ENCODE data around the gene BOD1. TPM values are rescaled to one million over a fixed set of nuclear protein-coding genes. Genes with fewer than 3 reads are reported as not detected.
"Not testable (repeated sequence)": the region's sequence is repeated elsewhere in the genome, so short reads cannot be mapped to it uniquely, and the experiment has no call there.

The BOD1 gene
- total RNA-seq, 2 experiments from 2014 or later = 14.3 to 15.9 TPM

DNA sequence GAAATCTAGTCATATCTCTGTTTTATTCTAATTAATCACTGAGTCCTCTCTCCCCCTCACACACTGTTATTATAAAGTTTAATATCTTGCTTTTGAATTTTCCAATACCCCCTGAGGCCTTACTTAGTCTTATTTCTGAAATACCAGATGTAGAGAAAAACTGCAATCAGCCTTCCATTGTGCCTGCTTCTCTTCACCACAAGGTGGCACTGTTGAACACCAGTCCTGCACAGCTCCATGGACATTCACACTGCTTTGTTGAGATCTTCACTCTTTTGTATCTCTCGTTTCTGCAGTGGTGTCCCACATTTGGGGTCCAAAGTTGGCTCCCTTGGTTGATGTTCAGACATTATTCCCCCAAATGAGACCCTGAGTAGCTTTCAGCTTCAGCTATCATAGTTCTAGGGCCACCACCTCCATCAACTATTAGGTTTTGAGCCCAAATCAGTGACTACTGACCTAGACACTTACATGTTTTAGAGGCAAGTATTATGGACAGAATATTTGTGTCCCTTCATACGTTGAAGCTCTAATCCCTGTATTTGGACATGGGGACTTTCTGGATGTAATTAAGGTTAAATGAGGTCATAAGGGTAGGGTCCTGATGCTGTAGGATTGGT, 24.3 kb downstream of the BOD1 start:
- H3K36me3 Mint-ChIP-seq (ENCODE audit: low read depth) = peaks cover 12% of the 10 kb centered on the region
- ChIA-PET CTCF (interaction anchor here (1.1 to 2.2 kb wide), 7 partner anchors 10 to 720 kb away, joined by 3 to 12 read pairs (median 5); no protein-coding TSS in a partner anchor), POLR2A (no interaction called here)
- no peaks in the 10 kb centered on the region for H3K4me1 Mint-ChIP-seq
- DNase-seq = peak; percentile 25
- H3K9me3 Mint-ChIP-seq = peaks cover 36% of the 10 kb centered on the region
- peaks cover 5% of the 10 kb centered on the region for H3K27me3 Mint-ChIP-seq
- H3K4me3 Mint-ChIP-seq = no peak overlapping the region
- H3K27ac Mint-ChIP-seq = no peak overlapping the region

DNA sequence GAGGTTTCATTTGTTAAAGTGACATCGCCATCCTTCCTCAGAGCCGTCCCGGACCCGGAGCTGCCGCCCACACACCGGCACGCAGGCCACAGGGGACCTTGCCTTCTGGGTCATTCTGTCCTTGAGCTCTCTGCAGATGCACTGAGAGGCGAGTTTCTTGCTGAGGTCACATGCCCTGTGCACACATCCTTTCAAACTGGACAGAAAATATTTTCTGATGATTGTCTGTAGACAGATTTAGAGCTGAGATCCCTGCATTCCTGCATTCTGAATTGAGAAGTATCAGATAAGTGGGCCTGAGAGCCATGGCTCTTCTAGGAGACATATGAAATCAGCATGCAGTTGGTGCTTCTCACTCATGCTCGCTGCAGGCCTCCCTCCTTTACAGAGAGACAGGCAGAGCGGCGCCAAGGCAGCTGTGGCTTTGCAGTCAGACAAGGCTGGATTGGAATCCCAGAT, 25.4 kb downstream of the BOD1 start:
- Mint-ChIP-seq H3K9me3 (peaks cover 36% of the 10 kb centered on the region), H3K4me3 (no peak overlapping the region), H3K4me1 (no peaks in the 10 kb centered on the region), H3K27me3 (peaks cover 5% of the 10 kb centered on the region), H3K27ac (no peak overlapping the region), H3K36me3 (ENCODE audit: low read depth) (peaks cover 12% of the 10 kb centered on the region)
- no peak for DNase-seq
- ChIA-PET POLR2A (no interaction called here), CTCF (interaction anchor here (1.1 to 2.2 kb wide), 6 partner anchors 11 to 721 kb away, joined by 3 to 12 read pairs (median 6); no protein-coding TSS in a partner anchor)

DNA sequence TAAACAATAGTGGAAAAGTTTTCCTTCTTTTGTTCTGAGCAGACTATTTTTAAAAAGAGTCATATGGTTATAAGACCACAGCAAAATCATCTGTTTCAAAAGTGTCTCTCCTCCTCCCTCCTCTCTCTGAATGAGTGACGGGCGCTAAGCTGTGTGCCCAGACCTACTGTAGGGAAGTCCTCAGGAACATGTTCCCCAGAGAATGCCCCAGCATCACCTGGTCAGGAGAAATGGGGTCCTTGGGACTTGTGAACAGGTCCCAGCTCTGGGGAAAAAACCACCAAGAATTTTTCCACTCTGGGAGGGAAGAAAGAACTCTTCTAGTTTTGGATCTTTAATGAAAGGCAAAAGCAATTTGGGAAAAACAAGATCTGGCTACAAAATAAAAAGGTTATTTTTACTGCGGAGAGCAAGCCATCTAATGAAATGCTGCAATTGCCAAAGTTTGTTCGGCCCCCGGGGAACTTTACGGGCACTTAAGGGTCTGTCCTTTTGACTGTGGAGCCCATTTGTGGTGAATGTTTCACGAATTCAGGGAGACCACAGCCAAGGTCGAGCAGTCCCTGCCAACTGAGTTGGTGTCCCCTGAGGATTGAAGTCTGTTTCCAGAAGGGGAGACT, 25.9 kb downstream of the BOD1 start:
- Mint-ChIP-seq H3K4me3 (no peak overlapping the region), H3K27me3 (peaks cover 5% of the 10 kb centered on the region), H3K36me3 (ENCODE audit: low read depth) (peaks cover 12% of the 10 kb centered on the region), H3K4me1 (no peaks in the 10 kb centered on the region), H3K9me3 (peaks cover 38% of the 10 kb centered on the region), H3K27ac (no peak overlapping the region)
- POLR2A ChIA-PET = no interaction called here
- no peak for DNase-seq
- CTCF ChIA-PET = interaction anchor here (1.1 kb wide), 1 partner anchor 20 kb away, joined by 3 read pairs; no protein-coding TSS in a partner anchor

DNA sequence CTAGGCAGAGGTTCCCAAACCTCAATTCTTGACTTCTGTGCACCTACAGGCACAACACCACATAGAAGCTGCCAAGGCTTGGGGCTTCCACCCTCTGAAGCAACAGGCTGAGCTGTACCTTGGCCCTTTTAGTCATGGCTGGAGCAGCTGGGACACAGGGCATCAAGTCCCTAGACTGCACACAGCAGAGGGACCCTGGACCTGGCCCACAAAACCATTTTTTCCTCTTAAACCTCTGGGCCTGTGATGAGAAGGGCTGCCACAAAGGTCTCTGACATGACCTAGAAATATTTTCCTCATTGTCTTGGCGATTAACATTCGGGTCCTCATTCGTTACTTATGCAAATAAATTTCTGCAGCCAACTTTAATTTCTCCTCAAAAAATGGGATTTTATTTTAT, 30.3 kb downstream of the BOD1 start:
- H3K27ac Mint-ChIP-seq; H3K27me3 Mint-ChIP-seq; DNase-seq; POLR2A ChIA-PET; H3K36me3 Mint-ChIP-seq (ENCODE audit: low read depth); H3K4me1 Mint-ChIP-seq; H3K9me3 Mint-ChIP-seq; CTCF ChIA-PET; H3K4me3 Mint-ChIP-seq: not testable (repeated sequence)

DNA sequence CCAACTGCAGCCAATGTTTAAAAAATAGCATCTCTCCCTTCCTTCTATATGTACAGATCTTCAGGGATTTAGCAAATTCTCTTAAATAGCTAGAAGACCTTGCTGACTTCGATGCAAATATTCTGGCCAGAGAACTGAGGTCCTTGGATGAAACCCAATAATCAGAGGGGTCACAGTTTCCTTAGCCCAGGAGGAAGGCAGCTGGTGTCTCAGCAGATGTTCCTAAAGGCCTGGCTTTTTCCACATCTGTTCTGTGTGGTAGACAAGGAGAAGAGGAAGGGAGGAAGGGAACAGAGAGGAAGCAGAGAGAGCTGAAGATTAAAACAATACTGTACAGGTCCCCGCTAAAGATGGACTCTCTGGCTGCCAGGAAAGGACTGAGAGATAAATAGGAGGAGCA, 33.1 kb downstream of the BOD1 start:
- POLR2A ChIA-PET = no interaction called here
- peaks cover 5% of the 10 kb centered on the region for H3K27me3 Mint-ChIP-seq

DNA sequence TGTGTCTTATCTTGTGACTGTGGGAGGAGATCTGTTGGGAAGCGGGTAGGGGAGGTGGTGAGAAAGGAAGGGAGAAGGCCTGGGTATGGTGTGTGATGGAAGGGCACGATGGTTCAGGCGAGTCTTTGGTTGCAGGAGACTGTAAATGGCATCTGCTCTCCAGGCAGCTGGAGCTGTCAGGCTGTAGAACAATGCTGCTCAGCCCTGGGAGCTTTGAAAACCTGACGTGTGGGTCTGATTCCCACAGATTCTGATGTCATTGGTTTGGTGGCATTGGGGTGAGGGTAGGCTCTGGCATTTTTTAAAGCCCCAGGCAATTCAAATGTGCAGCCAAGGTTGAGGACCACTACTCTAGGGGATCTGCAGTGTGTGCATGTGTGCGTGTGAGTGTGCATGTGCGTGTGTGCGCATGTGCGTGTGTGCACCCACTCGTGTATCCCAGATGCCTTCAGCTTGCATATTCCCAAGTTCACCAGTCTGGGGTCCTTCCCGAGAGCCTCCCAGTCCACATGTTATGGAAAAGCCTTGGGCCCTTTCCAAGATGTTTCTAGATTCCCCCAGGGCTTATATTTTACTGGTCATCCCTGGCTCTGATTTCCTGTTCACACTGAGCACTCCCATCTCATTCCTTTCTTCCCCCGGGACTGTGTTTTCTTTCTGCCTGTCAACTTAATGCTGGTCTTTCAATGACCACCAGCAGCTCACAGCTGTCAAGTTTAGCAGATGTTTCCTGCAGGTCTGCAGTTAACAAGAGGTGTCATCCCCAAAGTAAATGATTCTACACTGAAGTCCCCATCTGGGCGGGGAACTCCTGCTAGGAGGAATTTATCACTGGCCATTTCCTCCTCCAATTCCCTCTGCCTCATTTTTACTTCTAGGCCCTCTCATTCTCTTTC, 34.0 kb downstream of the BOD1 start:
- POLR2A ChIA-PET = no interaction called here
- H3K36me3 Mint-ChIP-seq (ENCODE audit: low read depth) = no peaks in the 10 kb centered on the region
- H3K27ac Mint-ChIP-seq = no peak overlapping the region
- H3K4me1 Mint-ChIP-seq = no peaks in the 10 kb centered on the region
- H3K9me3 Mint-ChIP-seq = peaks cover 8% of the 10 kb centered on the region
- peaks cover 2% of the 10 kb centered on the region for H3K27me3 Mint-ChIP-seq
- CTCF ChIA-PET = interaction anchor here (0.6 to 1.7 kb wide), 4 partner anchors 9 to 391 kb away, joined by 3 to 8 read pairs (median 3); no protein-coding TSS in a partner anchor
- no peak overlapping the region for H3K4me3 Mint-ChIP-seq
- no peak for DNase-seq

More for the DNA sequence above, 33.1 kb downstream of the BOD1 start:
- DNase-seq = no peak
- Mint-ChIP-seq H3K27ac (no peak overlapping the region), H3K9me3 (peaks cover 11% of the 10 kb centered on the region), H3K4me3 (no peak overlapping the region), H3K4me1 (no peaks in the 10 kb centered on the region), H3K36me3 (ENCODE audit: low read depth) (no peaks in the 10 kb centered on the region)
- CTCF ChIA-PET = interaction anchor here (0.8 to 2.2 kb wide), 4 partner anchors 9 to 33 kb away, joined by 3 to 8 read pairs (median 5); no protein-coding TSS in a partner anchor

DNA sequence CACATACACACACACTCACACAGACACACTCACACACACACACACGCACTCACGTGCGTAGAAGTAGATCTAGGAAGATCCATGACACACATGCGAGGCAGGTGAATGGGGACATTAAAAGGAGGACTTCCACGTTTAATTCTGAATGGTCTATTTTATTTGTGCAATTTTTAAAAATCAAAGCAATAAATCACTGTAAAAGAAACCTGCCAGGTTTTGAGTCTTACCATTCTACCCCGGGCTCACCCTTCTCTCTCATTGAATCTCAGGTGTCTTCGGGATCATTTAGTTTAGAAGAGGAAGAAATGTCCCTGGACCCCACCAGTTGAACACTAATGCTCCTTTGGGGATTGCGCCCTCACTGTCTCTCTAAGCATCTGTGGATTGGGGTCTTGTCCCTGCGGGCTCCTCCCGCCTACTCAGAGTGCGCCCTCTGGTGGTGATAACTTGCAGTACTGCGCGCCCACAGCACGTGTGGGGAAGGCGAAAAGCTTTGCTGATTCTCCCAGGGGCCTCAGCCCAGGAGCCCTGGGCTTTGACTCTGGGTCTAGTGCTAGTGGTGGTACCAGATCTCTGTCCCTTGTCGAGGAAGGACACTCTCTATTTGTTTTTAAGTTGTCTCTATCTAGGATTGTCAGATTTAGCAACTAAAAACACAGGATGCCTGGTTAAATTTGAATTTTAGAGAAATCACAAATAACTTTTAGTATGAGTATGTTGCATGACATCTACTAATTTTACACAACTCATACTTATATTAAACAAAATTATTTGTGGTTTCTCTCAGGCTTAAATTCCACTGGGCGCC, 34.8 kb downstream of the BOD1 start:
- POLR2A ChIA-PET = no interaction called here
- CTCF ChIA-PET = interaction anchor here (0.6 to 0.9 kb wide), 5 partner anchors 9 to 391 kb away, joined by 3 read pairs; no protein-coding TSS in a partner anchor
- Mint-ChIP-seq H3K27me3 (peaks cover 2% of the 10 kb centered on the region), H3K36me3 (ENCODE audit: low read depth) (no peaks in the 10 kb centered on the region), H3K9me3 (peaks cover 8% of the 10 kb centered on the region), H3K4me3 (no peak overlapping the region), H3K4me1 (no peaks in the 10 kb centered on the region), H3K27ac (no peak overlapping the region)
- DNase-seq = peak; percentile 45

DNA sequence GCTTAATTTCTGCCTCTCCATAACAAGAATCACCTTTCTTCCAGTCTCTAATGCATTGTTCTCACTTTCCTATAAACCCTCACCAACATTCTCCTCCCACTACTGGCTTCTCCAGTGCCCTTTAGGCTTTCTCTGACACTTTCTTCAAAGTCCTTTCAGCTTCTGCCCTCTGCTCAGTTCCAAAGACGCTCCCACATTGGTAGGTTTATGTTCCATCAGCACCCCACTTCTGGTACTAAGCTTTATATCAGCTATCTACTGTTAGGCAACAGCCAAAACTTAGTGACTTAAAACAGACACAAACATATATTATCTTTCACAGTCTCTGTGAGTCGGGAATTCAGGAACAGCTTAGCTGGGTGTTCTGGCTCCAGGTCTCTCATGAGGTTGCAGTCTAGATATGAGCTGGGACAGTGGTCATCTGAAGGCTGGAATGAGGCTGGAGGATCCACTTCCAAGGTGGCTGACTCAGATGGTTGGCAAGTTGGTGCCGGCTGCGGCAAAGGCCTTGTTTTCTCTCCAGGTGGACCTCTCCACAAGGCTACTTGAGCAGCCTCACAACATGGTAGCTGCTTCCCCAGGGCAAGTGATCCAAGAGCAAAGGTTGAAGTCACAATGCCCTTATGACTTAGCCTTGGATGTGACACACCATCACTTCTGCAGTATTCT, 37.4 kb downstream of the BOD1 start:
- ChIA-PET POLR2A (no interaction called here), CTCF (interaction anchor here (1.2 kb wide), 1 partner anchor 39 kb away, joined by 4 read pairs; no protein-coding TSS in a partner anchor)
- H3K27me3 Mint-ChIP-seq = peaks cover 5% of the 10 kb centered on the region
- no peaks in the 10 kb centered on the region for H3K36me3 Mint-ChIP-seq (ENCODE audit: low read depth)
- no peak for DNase-seq
- no peak overlapping the region for H3K27ac Mint-ChIP-seq
- H3K9me3 Mint-ChIP-seq = peaks cover 4% of the 10 kb centered on the region
- no peaks in the 10 kb centered on the region for H3K4me1 Mint-ChIP-seq
- H3K4me3 Mint-ChIP-seq = no peak overlapping the region

DNA sequence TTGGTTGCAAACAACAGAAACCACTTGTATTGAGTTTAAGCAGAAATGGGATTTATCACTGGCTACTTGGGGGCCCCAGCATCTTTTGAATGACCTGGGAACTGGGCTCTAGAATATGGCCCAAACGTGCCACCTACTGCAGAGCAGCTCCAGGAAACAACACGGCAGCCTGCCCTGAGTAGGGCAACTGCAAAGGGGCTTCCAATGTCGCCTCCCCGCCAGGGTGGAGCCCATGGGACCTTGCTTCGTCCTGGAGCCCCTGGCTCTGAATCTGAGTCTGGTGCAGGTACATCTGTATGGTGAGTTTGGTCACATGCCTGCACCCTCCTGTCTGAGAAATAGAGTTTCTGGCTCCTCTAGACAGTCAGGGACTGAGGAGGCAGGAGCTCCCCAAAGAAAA, 38.6 kb downstream of the BOD1 start:
- Mint-ChIP-seq H3K27me3 (peaks cover 9% of the 10 kb centered on the region), H3K9me3 (peaks cover 4% of the 10 kb centered on the region), H3K27ac (no peak overlapping the region), H3K4me3 (no peak overlapping the region), H3K36me3 (ENCODE audit: low read depth) (no peaks in the 10 kb centered on the region), H3K4me1 (no peaks in the 10 kb centered on the region)
- ChIA-PET CTCF (interaction anchor here (0.6 kb wide), 1 partner anchor 84 kb away, joined by 4 read pairs; no protein-coding TSS in a partner anchor), POLR2A (no interaction called here)
- DNase-seq = no peak

DNA sequence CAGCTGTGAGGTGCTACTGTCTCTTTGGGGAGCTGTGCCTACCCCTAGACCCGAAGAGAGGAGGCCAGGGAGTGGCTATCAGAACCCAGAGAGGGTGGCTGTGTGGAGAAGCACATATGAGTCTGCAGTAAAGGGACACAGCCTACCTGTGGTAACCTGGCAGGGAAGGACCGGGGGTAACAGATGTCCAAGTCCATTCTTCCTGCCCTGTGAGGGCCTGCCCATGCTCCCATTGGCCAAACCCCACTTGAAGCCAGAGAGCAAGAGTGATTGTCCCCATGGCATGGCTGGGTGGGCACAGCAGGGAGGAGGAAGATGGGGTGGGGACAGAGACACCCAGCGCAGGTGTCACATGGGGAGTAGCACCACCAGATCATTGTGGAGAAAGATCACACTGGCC, 39.3 kb downstream of the BOD1 start:
- ChIA-PET POLR2A (no interaction called here), CTCF (no interaction called here)
- no peak overlapping the region for H3K4me3 Mint-ChIP-seq
- H3K36me3 Mint-ChIP-seq (ENCODE audit: low read depth) = no peaks in the 10 kb centered on the region
- no peak for DNase-seq
- peaks cover 14% of the 10 kb centered on the region for H3K27me3 Mint-ChIP-seq
- H3K9me3 Mint-ChIP-seq = peaks cover 4% of the 10 kb centered on the region
- H3K27ac Mint-ChIP-seq = no peak overlapping the region
- no peaks in the 10 kb centered on the region for H3K4me1 Mint-ChIP-seq

DNA sequence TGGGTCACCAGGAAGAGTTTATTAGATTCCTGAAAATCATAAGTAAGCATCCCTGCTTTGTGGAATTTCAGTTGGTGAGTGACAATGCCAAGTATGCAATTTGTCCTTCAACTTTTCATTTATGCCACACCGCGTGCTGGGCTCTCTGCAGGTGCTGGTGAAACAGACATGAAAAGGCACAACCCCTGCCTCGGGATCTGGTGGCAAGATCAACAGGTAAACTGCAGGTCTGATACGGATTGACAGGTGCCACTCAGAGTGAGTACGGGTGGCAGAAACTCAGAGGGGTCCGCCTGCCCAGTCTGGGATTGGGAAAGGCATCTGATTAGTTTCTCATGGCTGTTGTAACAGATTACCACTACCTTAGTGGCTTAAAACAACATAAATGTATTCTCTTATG, 40.5 kb downstream of the BOD1 start:
- ChIA-PET POLR2A (no interaction called here), CTCF (no interaction called here)
- H3K4me1 Mint-ChIP-seq = no peaks in the 10 kb centered on the region

DNA sequence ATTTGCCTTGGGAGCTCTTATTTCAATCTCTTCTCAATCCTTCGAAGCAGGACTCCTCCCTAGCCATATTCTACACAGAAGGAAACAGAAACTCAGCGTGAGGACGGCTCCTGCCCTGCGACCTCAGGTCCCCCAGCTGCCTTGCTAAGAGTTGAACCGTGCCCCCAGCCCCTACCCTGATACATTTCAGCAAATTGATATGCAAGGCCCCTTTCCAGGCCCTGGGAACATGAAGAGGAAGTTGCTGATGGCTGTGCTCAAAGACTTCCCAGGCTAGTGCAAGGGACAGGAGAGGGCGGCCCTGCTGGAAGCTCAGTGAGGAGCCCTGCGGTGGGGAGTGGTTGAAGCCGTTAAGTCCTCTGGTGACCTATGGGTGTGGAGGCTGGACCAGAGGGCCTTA, 41.5 kb downstream of the BOD1 start:
- peaks cover 20% of the 10 kb centered on the region for H3K27me3 Mint-ChIP-seq
- H3K27ac Mint-ChIP-seq = no peak overlapping the region
- H3K4me1 Mint-ChIP-seq = no peaks in the 10 kb centered on the region
- no peaks in the 10 kb centered on the region for H3K36me3 Mint-ChIP-seq (ENCODE audit: low read depth)
- no peak for DNase-seq
- no peak overlapping the region for H3K4me3 Mint-ChIP-seq
- H3K9me3 Mint-ChIP-seq = peaks cover 4% of the 10 kb centered on the region
- ChIA-PET CTCF (interaction anchor here (1.3 to 1.8 kb wide), 2 partner anchors 9 to 41 kb away, joined by 6 to 7 read pairs; partner anchors contain the start of gene BOD1), POLR2A (no interaction called here)

More for the DNA sequence above, 40.5 kb downstream of the BOD1 start:
- peaks cover 18% of the 10 kb centered on the region for H3K27me3 Mint-ChIP-seq
- H3K27ac Mint-ChIP-seq = no peak overlapping the region
- peaks cover 4% of the 10 kb centered on the region for H3K9me3 Mint-ChIP-seq
- no peak for DNase-seq
- no peaks in the 10 kb centered on the region for H3K36me3 Mint-ChIP-seq (ENCODE audit: low read depth)
- no peak overlapping the region for H3K4me3 Mint-ChIP-seq

Data from activated CD4-positive, alpha-beta memory T cell treated with anti-CD3 and anti-CD28 coated beads, Interleukin-2, amount 10 ng/mL, durations not matched to agents 7 days and 5 days (primary cell).